Testis (tissue), 3 donors: ENCODE data around the gene PITPNC1. TPM values are rescaled to one million over a fixed set of nuclear protein-coding genes. Genes with fewer than 3 reads are reported as not detected.

ENCODE experiments used
- DNase-seq: peaks from one replicate; pipeline ENCODE4 v3.0.0-alpha.2; 2019
- H3K27ac ChIP-seq, 2 donors: fragments of 200-600 bp; sonication (generic); one replicate each; pipeline ENCODE4 v1.5.1; 2019
- H3K27me3 ChIP-seq: fragments of 200-600 bp; sonication (generic); one replicate; pipeline ENCODE4 v1.5.1; 2019
- H3K36me3 ChIP-seq: fragments of 200-600 bp; sonication (generic); one replicate; pipeline ENCODE4 v1.5.1; 2017; ENCODE audit warnings: low read depth; ENCODE audit errors: missing control alignments
- H3K4me1 ChIP-seq: fragments of 200-600 bp; sonication (generic); one replicate; pipeline ENCODE4 v1.5.1; 2019
- H3K4me3 ChIP-seq, 2 donors: fragments of 200-600 bp; sonication (generic); one replicate each; pipeline ENCODE4 v1.5.1; 2017 to 2019
- H3K9me3 ChIP-seq: fragments of 200-600 bp; sonication (generic); one replicate; pipeline ENCODE4 v1.5.1; 2017
- CTCF ChIP-seq, 3 experiments: fragments of 450-650 bp in 2 of 3; fragments of 200-600 bp in 1 of 3; sonication (generic) in 1 of 3; IDR thresholded peaks; one replicate each; pipeline ENCODE4 v1.5.1; 2016 to 2019; ENCODE audit warnings: antibody characterized with exemption in 3 of 3, mild to moderate bottlenecking in 2 of 3, moderate library complexity in 1 of 3
- POLR2A ChIP-seq: fragments of 450-650 bp; IDR thresholded peaks from one replicate; pipeline ENCODE4 v1.6.1; 2017; ENCODE audit warnings: antibody characterized with exemption, mild to moderate bottlenecking, moderate library complexity
- WGBS, 2 donors: methylation state at CpG; one replicate each; pipeline ENCODE4 v1.1.5; 2018; 5-methylcytosine and 5-hydroxymethylcytosine counted together
- intact Hi-C: fragments of 100-400 bp; cut with DNase I; formaldehyde crosslinking; loops from one replicate; pipeline ENCODE4 v1.15.1; 2023; ENCODE audit warnings: low total_unique reads
- polyA plus RNA-seq: library from polyadenylated mRNA; stranded (reverse); fragments of 350-450 nt; fragmentation: Illumina TruSeq; extraction: RNeasy Lipid Tissue Mini Kit (QIAGEN cat#74804); gene quantifications from one replicate; pipeline ENCODE4 v1.2.3, GENCODE V29; 2014; ENCODE audit warnings: low read depth, low replicate concordance; ENCODE audit not compliant: insufficient read depth
- total RNA-seq, 2 donors: library from RNA; depleted of rRNA; stranded (reverse); fragments of >200 nt; gene quantifications; one replicate each; pipeline ENCODE4 v1.2.3, GENCODE V29; 2016

The PITPNC1 gene
- total and polyA plus RNA-seq, 3 donors from 2014 or later: 8.3 to 12.8 (median 12.2) TPM

DNA sequence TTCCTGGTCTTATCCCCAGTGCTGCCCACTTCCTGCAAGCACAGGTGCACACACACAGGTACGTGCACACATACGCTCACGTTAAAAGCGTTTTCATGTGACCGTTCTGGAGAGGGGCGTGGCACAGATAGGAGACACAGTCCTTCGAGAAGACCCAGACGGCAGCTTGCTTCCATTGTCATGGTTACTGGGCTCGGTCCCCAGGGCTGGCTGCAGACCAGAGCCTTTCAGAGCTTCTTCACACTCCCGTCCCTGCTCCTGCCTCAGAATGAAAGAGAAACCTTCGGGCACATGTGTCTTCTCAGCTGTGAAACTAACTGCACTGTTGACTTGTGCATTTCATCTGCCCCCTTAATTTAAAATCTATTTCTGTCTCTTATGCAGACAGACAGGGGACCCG is 154.2 kb downstream of the PITPNC1 start:
- Histone ChIP-seq H3K9me3 (no peaks in the 10 kb centered on the region), H3K27me3 (no peaks in the 10 kb centered on the region), H3K27ac (no peak overlapping the region), H3K4me1 (peaks cover 28% of the 10 kb centered on the region), H3K36me3 (no peaks in the 10 kb centered on the region), H3K4me3 (no peak overlapping the region)
- intact Hi-C loops: no loop called here
- WGBS, 2 donors: 35 to 61% methylated on average over 12 of the region's 12 CpGs
- peak; percentile 62 for DNase-seq
- no peak for TF ChIP-seq POLR2A
- TF ChIP-seq CTCF (IDR thresholded peaks at IDR 0.05): no peak

DNA sequence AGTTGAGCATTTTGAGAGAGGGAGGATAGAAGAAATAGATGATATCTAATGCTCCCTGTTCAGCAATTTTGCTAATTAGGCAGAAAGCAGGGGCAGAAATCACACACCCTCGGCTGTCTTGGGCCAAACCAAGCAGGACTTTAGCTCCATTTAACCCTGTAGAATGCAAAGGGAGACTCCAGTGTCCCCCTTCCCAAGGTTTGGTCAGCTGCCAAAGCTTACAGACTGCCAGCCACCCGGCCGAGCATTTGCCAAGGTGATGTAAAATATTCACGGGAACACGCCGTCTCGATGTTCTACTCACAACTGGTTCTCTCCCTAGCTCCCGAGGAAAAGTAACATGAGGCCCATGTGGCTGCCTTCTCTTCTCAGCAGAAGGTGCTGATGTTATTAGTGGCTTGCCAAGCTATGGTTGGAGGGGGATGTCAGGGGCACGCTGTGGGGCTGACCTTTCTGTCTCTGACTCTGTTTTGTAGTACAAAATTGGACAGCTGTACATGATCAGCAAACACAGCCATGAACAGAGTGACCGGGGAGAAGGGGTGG is 155.3 kb downstream of the PITPNC1 start:
- TF ChIP-seq CTCF (IDR thresholded peaks at IDR 0.05) (no peak), POLR2A (no peak)
- DNase-seq: peak; percentile 41
- Histone ChIP-seq H3K27ac (peak overlapping the region; percentile 48 to 58), H3K36me3 (no peaks in the 10 kb centered on the region), H3K27me3 (no peaks in the 10 kb centered on the region), H3K4me1 (peaks cover 28% of the 10 kb centered on the region), H3K4me3 (no peak overlapping the region), H3K9me3 (no peaks in the 10 kb centered on the region)
- 45 to 51% methylated on average over 10 of the region's 10 CpGs for WGBS, 2 donors
- intact Hi-C loops: no loop called here

DNA sequence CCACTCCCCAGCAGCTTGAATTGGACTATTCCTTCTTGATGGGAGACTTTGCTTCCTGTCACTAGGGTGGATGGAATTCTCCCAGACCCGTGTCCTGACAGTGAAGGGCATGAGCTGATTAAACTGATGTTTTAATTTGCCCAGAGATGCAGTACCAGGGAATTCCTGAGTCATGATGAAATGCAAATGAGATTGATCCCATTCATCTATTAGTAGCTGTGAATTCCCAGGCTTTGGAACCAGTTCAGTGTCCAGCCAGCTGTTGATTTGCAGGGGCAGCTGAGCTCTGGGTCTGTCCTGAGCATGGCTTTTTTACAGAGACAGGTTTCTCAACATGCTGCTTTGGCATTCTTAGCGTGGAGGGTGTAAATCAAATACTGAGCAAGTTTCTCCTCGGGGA is 157.9 kb downstream of the PITPNC1 start:
- DNase-seq: no peak
- H3K4me1 ChIP-seq: peaks cover 15% of the 10 kb centered on the region
- H3K27me3 ChIP-seq: no peaks in the 10 kb centered on the region
- intact Hi-C loops: no loop called here
- no peaks in the 10 kb centered on the region for H3K9me3 ChIP-seq
- 84% methylated on average over 3 of the region's 3 CpGs for WGBS, 2 donors
- H3K36me3 ChIP-seq: no peaks in the 10 kb centered on the region
- no peak overlapping the region for H3K27ac ChIP-seq
- TF ChIP-seq POLR2A (no peak), CTCF (IDR thresholded peaks at IDR 0.05) (peak in 1 of 3 experiments; percentile 11)
- no peak overlapping the region for H3K4me3 ChIP-seq

GRCh38 chr17:67542219-67543114 is 165.4 kb downstream of the PITPNC1 start:
- 83 to 87% methylated on average over 11 of the region's 11 CpGs for WGBS, 2 donors
- TF ChIP-seq CTCF (IDR thresholded peaks at IDR 0.05) (no peak), POLR2A (no peak)
- no peaks in the 10 kb centered on the region for H3K27me3 ChIP-seq
- no peaks in the 10 kb centered on the region for H3K36me3 ChIP-seq
- no peak overlapping the region for H3K4me3 ChIP-seq
- no peak overlapping the region for H3K27ac ChIP-seq
- no peak for DNase-seq
- peaks cover 13% of the 10 kb centered on the region for H3K4me1 ChIP-seq
- no peaks in the 10 kb centered on the region for H3K9me3 ChIP-seq
- intact Hi-C loops: no loop called here
